PC-3 (cell line): ENCODE results near the gene C3orf62. TPM values are rescaled to one million over a fixed set of nuclear protein-coding genes. Genes with fewer than 3 reads are reported as not detected.

ENCODE experiments used
- ATAC-seq: fragments of 200-7000 bp; cut with Tn5 transposase; 2 replicates; pipeline ENCODE4 v1.9.1; 2020; ENCODE audit warnings: mild to moderate bottlenecking, moderate library complexity
- BruUV-seq: library from RNA; stranded (reverse); fragments of 400-500 nt; replicated peaks from 2 replicates; lab custom pipeline; 2021; lab: Mats Ljungman, UMichigan
- CTCF ChIA-PET: fragments of 300-600 bp; sonication (Branson Sonifier 250); formaldehyde crosslinking; loops from one replicate; lab custom pipeline; 2022; ENCODE audit warnings: antibody characterized with exemption; lab: Charles Lee
- POLR2A ChIA-PET: fragments of 300-600 bp; sonication (Branson Sonifier 250); formaldehyde crosslinking; loops from one replicate; lab custom pipeline; 2022; ENCODE audit warnings: antibody characterized with exemption; ENCODE audit not compliant: unreplicated experiment; lab: Charles Lee
- DNase-seq: peaks from one replicate; pipeline ENCODE4 v3.0.0-alpha.2; 2015
- H2AFZ ChIP-seq: fragments of 300-600 bp; sonication (generic); 2 replicates; pipeline ENCODE4 v1.6.0; 2016; ENCODE audit warnings: antibody characterized with exemption, low read length
- H3F3A ChIP-seq: fragments of 300-600 bp; sonication (generic); one replicate; pipeline ENCODE4 v1.6.0; 2017; ENCODE audit warnings: antibody characterized with exemption, low read length, control low read depth, mild to moderate bottlenecking; ENCODE audit not compliant: unreplicated experiment
- H3K27ac ChIP-seq: fragments of 300-600 bp; sonication (generic); 2 replicates; pipeline ENCODE4 v1.5.1; 2016; ENCODE audit warnings: mild to moderate bottlenecking, low read length
- H3K27me3 ChIP-seq: fragments of 300-600 bp; sonication (generic); 2 replicates; pipeline ENCODE4 v1.6.1; 2016; ENCODE audit warnings: low read length, mixed read lengths
- H3K36me3 ChIP-seq: fragments of 300-600 bp; sonication (generic); 2 replicates; pipeline ENCODE4 v1.6.1; 2016; ENCODE audit warnings: low read depth, mixed run types, low read length, mixed read lengths
- H3K4me1 ChIP-seq: fragments of 300-600 bp; sonication (generic); 2 replicates; pipeline ENCODE4 v1.5.1; 2016; ENCODE audit warnings: low read length; ENCODE audit not compliant: insufficient read depth
- H3K4me2 ChIP-seq: fragments of 300-600 bp; sonication (generic); 2 replicates; pipeline ENCODE4 v1.6.0; 2016; ENCODE audit warnings: low read length
- H3K4me3 ChIP-seq: fragments of 300-600 bp; sonication (generic); 2 replicates; pipeline ENCODE4 v1.5.1; 2016; ENCODE audit warnings: mild to moderate bottlenecking, low read length, mixed read lengths
- H3K79me2 ChIP-seq: fragments of 300-600 bp; sonication (generic); 2 replicates; pipeline ENCODE4 v1.6.1; 2017; ENCODE audit warnings: low read length, mixed read lengths
- H3K9ac ChIP-seq: fragments of 300-600 bp; sonication (generic); 2 replicates; pipeline ENCODE4 v1.6.0; 2016; ENCODE audit warnings: mild to moderate bottlenecking, low read length
- H3K9me2 ChIP-seq: fragments of 300-600 bp; sonication (generic); replicated peaks from 2 replicates; pipeline ENCODE4 v1.6.1; 2016; ENCODE audit warnings: mixed run types, low read length, mixed read lengths
- H3K9me3 ChIP-seq: fragments of 300-600 bp; sonication (generic); 2 replicates; pipeline ENCODE4 v1.6.1; 2016; ENCODE audit warnings: low read length, mixed read lengths
- H4K20me1 ChIP-seq: fragments of 300-600 bp; sonication (generic); 2 replicates; pipeline ENCODE4 v1.6.1; 2016; ENCODE audit warnings: low read length, mixed read lengths
- CTCF ChIP-seq: fragments of 300-600 bp; sonication (generic); conservative IDR thresholded peaks from 2 replicates; pipeline ENCODE4 v1.5.1; 2017; ENCODE audit warnings: antibody characterized with exemption, low read depth, mild to moderate bottlenecking, low read length
- EZH2 ChIP-seq: fragments of 300-600 bp; sonication (generic); IDR thresholded peaks from one replicate; pipeline ENCODE4 v1.6.1; 2017; ENCODE audit warnings: antibody characterized with exemption, mild to moderate bottlenecking, low read length; ENCODE audit not compliant: unreplicated experiment
- EZH2phosphoT487 ChIP-seq: fragments of 300-600 bp; sonication (generic); IDR thresholded peaks from 2 replicates; pipeline ENCODE4 v1.6.1; 2018; ENCODE audit warnings: mild to moderate bottlenecking, antibody characterized with exemption, low read length, borderline replicate concordance
- intact Hi-C: fragments of 100-400 bp; cut with micrococcal nuclease; formaldehyde crosslinking; loops from 2 replicates; pipeline ENCODE4 v1.9.0; 2023
- total RNA-seq: library from RNA; depleted of rRNA; stranded (reverse); fragments of >200 nt; gene quantifications from 2 replicates; pipeline ENCODE4 v1.2.3, GENCODE V29; 2014

C3orf62 gene
- total RNA-seq, 1 experiment from 2014 or later = 3.9 TPM

DNA sequence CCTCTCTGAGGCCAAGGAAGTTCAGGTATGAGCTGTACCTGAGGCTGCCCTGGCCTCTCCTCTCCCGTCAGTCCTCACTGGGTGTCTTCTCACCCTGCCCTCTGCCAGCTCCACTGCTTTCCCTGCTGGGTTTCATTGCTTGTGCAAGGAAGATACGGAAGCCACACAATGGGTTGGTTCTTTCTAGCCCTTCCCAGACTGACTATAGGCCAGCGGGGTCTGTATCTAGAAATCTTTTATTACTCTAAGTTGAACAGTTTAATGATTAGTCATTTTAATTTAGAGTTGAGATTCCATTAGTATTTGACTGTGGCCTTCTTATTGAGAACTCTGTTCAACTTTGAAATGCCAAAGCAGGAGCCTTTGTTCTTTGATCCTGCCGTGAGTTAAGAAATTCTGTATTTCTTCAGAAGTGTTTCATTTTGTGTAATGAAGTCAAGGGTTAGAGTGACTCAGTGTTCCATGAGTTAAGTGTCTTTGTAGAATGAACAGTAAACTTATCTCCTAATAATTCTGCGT, 16.2 kb downstream of the C3orf62 start:
- H3K79me2 ChIP-seq = no peaks in the 10 kb centered on the region
- no peak for DNase-seq
- no peaks in the 10 kb centered on the region for H3K27me3 ChIP-seq
- no peaks in the 10 kb centered on the region for H4K20me1 ChIP-seq
- H2AFZ ChIP-seq = no peak overlapping the region
- no peaks in the 10 kb centered on the region for H3K36me3 ChIP-seq
- ATAC-seq = peak; percentile 19; the same call in 1 of the 2 replicates
- no peaks in the 10 kb centered on the region for H3F3A ChIP-seq
- CTCF ChIA-PET = no interaction called here
- H3K4me2 ChIP-seq = no peak overlapping the region
- intact Hi-C loops = no loop called here
- no peak overlapping the region for H3K27ac ChIP-seq
- H3K4me3 ChIP-seq = no peak overlapping the region
- no peaks in the 10 kb centered on the region for H3K9me3 ChIP-seq
- H3K4me1 ChIP-seq = peaks cover 7% of the 10 kb centered on the region
- no TSS peak for BruUV-seq
- no peaks in the 10 kb centered on the region for H3K9me2 ChIP-seq
- H3K9ac ChIP-seq = no peak overlapping the region
- no peak for TF ChIP-seq CTCF
- POLR2A ChIA-PET = no interaction called here

GRCh38 chr3:49257187-49257586, 19.8 kb downstream of the C3orf62 start:
- ATAC-seq (no peak), DNase-seq (no peak)
- CTCF ChIA-PET = no interaction called here
- Histone ChIP-seq H3K27me3 (no peaks in the 10 kb centered on the region), H3K79me2 (no peaks in the 10 kb centered on the region), H3K4me3 (no peak overlapping the region), H3F3A (no peaks in the 10 kb centered on the region), H3K9me2 (no peaks in the 10 kb centered on the region), H3K4me1 (peaks cover 21% of the 10 kb centered on the region), H3K4me2 (no peak overlapping the region), H2AFZ (no peak overlapping the region), H4K20me1 (no peaks in the 10 kb centered on the region), H3K27ac (no peak overlapping the region), H3K9ac (no peak overlapping the region), H3K9me3 (no peaks in the 10 kb centered on the region), H3K36me3 (no peaks in the 10 kb centered on the region)
- intact Hi-C loops = no loop called here
- TF ChIP-seq EZH2phosphoT487 (no peak), CTCF (no peak), EZH2 (no peak)
- POLR2A ChIA-PET = no interaction called here
- BruUV-seq = no TSS peak

GRCh38 chr3:49255718-49256511, 21.1 kb downstream of the C3orf62 start:
- Histone ChIP-seq H3K27ac (no peak overlapping the region), H3K9me3 (no peaks in the 10 kb centered on the region), H3K27me3 (no peaks in the 10 kb centered on the region), H3K79me2 (no peaks in the 10 kb centered on the region), H3K36me3 (no peaks in the 10 kb centered on the region), H4K20me1 (no peaks in the 10 kb centered on the region), H3K4me1 (peaks cover 21% of the 10 kb centered on the region), H2AFZ (no peak overlapping the region), H3K9me2 (no peaks in the 10 kb centered on the region), H3F3A (no peaks in the 10 kb centered on the region), H3K4me3 (no peak overlapping the region), H3K4me2 (peak overlapping the region; percentile 23), H3K9ac (no peak overlapping the region)
- intact Hi-C loops = no loop called here
- TF ChIP-seq CTCF (no peak), EZH2 (no peak), EZH2phosphoT487 (no peak)
- CTCF ChIA-PET = no interaction called here
- ATAC-seq = peak; percentile 12; the same call in 1 of the 2 replicates
- POLR2A ChIA-PET = no interaction called here
- no TSS peak for BruUV-seq
- DNase-seq = peak; percentile 24
